ENCODE measurements around the gene DYNC2I2.

Gene DYNC2I2

GRCh38 chr9:128621730-128622455, 34.8 kb downstream of the DYNC2I2 start:
- Mint-ChIP-seq H3K27me3 (no peaks in the 10 kb centered on the region), H3K4me3 (no peak overlapping the region), H3K36me3 (ENCODE audit: low read depth) (peaks cover 67% of the 10 kb centered on the region), H3K27ac (no peak overlapping the region), H3K4me1 (ENCODE audit: low read depth) (no peaks in the 10 kb centered on the region), H3K9me3 (no peaks in the 10 kb centered on the region)

DNA sequence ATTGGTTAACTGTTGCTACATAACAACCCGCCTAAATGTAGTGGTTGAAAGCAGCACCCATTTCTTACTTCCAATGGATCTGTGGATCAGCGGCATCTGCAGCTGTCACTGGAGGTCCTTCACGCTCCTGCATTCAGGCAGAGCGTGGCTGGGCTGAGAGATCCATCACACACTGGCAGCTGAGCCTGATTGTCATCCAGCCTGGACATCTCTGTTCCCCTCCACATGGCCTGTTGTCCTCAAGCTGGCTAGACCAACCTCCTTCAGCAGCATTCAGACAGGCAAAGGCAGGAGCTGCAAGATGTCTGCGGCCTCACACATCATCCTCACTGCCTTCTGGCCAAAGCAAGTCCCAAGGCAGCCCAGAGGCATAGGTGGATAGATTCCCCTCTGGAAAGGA, 36.9 kb downstream of the DYNC2I2 start:
- H3K27ac Mint-ChIP-seq = no peak overlapping the region
- no peaks in the 10 kb centered on the region for H3K27me3 Mint-ChIP-seq
- H3K9me3 Mint-ChIP-seq = no peaks in the 10 kb centered on the region
- no peaks in the 10 kb centered on the region for H3K4me1 Mint-ChIP-seq (ENCODE audit: low read depth)
- H3K36me3 Mint-ChIP-seq (ENCODE audit: low read depth) = peaks cover 57% of the 10 kb centered on the region
- no peak overlapping the region for H3K4me3 Mint-ChIP-seq

- Mint-ChIP-seq H3K36me3 (ENCODE audit: low read depth) (peaks cover 56% of the 10 kb centered on the region), H3K27ac (no peak overlapping the region), H3K9me3 (no peaks in the 10 kb centered on the region)
Measured at GRCh38 chr9:128619127-128619526, 37.5 kb downstream of the DYNC2I2 start.

GRCh38 chr9:128617943-128618342, 38.7 kb downstream of the DYNC2I2 start:
- Mint-ChIP-seq H3K4me1 (ENCODE audit: low read depth) (no peaks in the 10 kb centered on the region), H3K9me3 (no peaks in the 10 kb centered on the region), H3K36me3 (ENCODE audit: low read depth) (peaks cover 65% of the 10 kb centered on the region), H3K4me3 (no peak overlapping the region), H3K27me3 (no peaks in the 10 kb centered on the region), H3K27ac (no peak overlapping the region)

More at GRCh38 chr9:128619127-128619526, 37.5 kb downstream of the DYNC2I2 start:
- Mint-ChIP-seq H3K4me1 (ENCODE audit: low read depth) (no peaks in the 10 kb centered on the region), H3K27me3 (no peaks in the 10 kb centered on the region), H3K4me3 (no peak overlapping the region)

DNA sequence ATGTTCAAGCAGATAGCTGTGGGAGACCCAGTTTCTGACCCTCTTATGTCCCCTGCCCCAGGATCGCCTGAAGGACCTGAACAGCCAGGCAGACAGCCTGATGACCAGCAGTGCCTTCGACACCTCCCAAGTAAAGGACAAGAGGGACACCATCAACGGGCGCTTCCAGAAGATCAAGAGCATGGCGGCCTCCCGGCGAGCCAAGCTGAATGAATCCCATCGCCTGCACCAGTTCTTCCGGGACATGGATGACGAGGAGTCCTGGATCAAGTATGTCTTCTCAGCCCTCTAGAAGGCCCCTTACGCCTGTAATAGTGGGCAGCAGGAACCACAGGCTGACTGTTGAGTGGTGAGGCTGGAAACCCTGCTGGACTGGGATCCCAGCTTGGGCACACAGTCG, 41.1 kb downstream of the DYNC2I2 start:
- no peaks in the 10 kb centered on the region for H3K27me3 Mint-ChIP-seq
- peaks cover 63% of the 10 kb centered on the region for H3K36me3 Mint-ChIP-seq (ENCODE audit: low read depth)
- H3K4me3 Mint-ChIP-seq = no peak overlapping the region
- H3K27ac Mint-ChIP-seq = no peak overlapping the region
- H3K9me3 Mint-ChIP-seq = no peaks in the 10 kb centered on the region
- no peaks in the 10 kb centered on the region for H3K4me1 Mint-ChIP-seq (ENCODE audit: low read depth)

DNA sequence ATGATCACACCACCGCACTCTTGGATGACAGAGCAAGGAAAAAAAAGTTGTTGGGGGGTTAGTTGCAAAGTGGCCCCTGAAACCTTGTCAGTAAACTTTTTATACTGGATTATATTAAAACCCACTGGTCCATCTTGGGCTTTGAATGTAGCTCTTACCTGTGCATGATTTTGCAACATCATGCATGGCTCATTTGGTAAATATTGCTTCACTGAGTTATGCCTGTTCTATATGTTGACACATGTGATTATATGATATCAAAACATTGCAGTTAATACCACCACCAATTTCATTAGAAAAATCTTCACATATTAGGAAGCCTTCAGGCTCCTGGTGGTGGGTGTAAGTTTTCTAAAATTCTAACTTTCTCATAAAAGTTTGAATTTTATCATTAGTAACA, 41.9 kb downstream of the DYNC2I2 start:
- Mint-ChIP-seq H3K27ac (no peak overlapping the region), H3K27me3 (no peaks in the 10 kb centered on the region), H3K4me1 (ENCODE audit: low read depth) (no peaks in the 10 kb centered on the region), H3K36me3 (ENCODE audit: low read depth) (peaks cover 65% of the 10 kb centered on the region), H3K9me3 (no peaks in the 10 kb centered on the region), H3K4me3 (no peak overlapping the region)

- peaks cover 74% of the 10 kb centered on the region for H3K36me3 Mint-ChIP-seq (ENCODE audit: low read depth)
- H3K27ac Mint-ChIP-seq = no peak overlapping the region
- H3K9me3 Mint-ChIP-seq = no peaks in the 10 kb centered on the region
- no peaks in the 10 kb centered on the region for H3K27me3 Mint-ChIP-seq
- H3K4me1 Mint-ChIP-seq (ENCODE audit: low read depth) = no peaks in the 10 kb centered on the region
- no peak overlapping the region for H3K4me3 Mint-ChIP-seq
Measured at GRCh38 chr9:128611600-128612394, 44.9 kb downstream of the DYNC2I2 start.

- H3K27ac Mint-ChIP-seq = no peak overlapping the region
- no peaks in the 10 kb centered on the region for H3K9me3 Mint-ChIP-seq
- no peaks in the 10 kb centered on the region for H3K27me3 Mint-ChIP-seq
- H3K4me3 Mint-ChIP-seq = no peak overlapping the region
- no peaks in the 10 kb centered on the region for H3K4me1 Mint-ChIP-seq (ENCODE audit: low read depth)
- H3K36me3 Mint-ChIP-seq (ENCODE audit: low read depth) = peaks cover 73% of the 10 kb centered on the region
Measured at GRCh38 chr9:128610897-128611296, 45.8 kb downstream of the DYNC2I2 start.

DNA sequence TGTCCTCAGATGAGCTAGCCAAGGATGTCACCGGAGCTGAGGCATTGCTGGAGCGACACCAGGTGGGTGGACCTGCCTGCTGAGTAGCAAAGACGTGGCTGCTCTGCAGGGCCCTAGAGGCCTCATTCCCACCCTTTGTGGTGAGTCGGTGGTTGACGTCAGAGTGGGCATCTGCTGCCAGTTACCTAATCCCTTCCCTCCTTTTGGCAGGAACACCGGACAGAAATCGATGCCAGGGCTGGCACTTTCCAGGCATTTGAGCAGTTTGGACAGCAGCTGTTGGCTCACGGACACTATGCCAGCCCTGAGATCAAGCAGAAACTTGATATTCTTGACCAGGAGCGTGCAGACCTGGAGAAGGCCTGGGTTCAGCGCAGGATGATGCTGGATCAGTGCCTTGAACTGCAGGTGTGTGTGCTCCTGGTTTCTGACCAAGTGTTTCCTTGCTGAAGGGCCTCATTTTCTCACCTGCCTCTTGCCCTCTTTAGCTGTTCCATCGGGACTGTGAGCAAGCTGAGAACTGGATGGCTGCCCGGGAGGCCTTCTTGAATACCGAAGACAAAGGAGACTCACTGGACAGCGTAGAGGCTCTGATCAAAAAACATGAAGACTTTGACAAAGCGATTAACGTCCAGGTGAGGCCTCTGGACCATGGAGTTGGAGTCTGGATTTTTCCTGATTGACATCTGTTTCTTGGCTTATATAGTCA, 48.9 kb downstream of the DYNC2I2 start:
- Mint-ChIP-seq H3K9me3 (no peaks in the 10 kb centered on the region), H3K36me3 (ENCODE audit: low read depth) (peaks cover 65% of the 10 kb centered on the region), H3K27ac (no peak overlapping the region), H3K4me3 (no peak overlapping the region), H3K4me1 (ENCODE audit: low read depth) (no peaks in the 10 kb centered on the region), H3K27me3 (no peaks in the 10 kb centered on the region)

GRCh38 chr9:128603697-128604096, 53.0 kb downstream of the DYNC2I2 start:
- H3K9me3 Mint-ChIP-seq = no peaks in the 10 kb centered on the region
- no peak overlapping the region for H3K27ac Mint-ChIP-seq
- H3K27me3 Mint-ChIP-seq = no peaks in the 10 kb centered on the region
- H3K36me3 Mint-ChIP-seq (ENCODE audit: low read depth) = peaks cover 59% of the 10 kb centered on the region
- no peaks in the 10 kb centered on the region for H3K4me1 Mint-ChIP-seq (ENCODE audit: low read depth)
- H3K4me3 Mint-ChIP-seq = no peak overlapping the region

GRCh38 chr9:128600099-128600498, 56.5 kb downstream of the DYNC2I2 start:
- no peaks in the 10 kb centered on the region for H3K27me3 Mint-ChIP-seq
- H3K36me3 Mint-ChIP-seq (ENCODE audit: low read depth) = peaks cover 54% of the 10 kb centered on the region
- H3K4me3 Mint-ChIP-seq = no peak overlapping the region
- no peak overlapping the region for H3K27ac Mint-ChIP-seq
- no peaks in the 10 kb centered on the region for H3K4me1 Mint-ChIP-seq (ENCODE audit: low read depth)
- H3K9me3 Mint-ChIP-seq = no peaks in the 10 kb centered on the region

DNA sequence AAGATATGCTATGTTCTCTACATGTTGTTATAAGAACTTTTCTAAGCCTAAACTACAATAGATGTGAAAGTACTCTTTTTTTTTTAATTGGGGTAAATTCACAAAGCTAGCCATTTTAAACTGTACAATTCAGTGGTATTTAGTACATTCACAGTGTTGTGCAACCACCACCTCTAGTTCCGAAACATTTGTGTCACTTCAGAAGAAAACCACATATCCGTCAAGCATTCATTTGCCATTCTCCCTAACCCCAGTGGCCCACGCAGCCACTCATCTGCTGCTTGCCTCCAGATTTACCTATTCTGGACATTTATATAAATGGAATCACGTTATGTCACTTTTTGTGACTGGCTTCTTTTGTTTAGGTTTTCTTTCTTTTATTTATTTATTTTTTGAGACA, 61.2 kb downstream of the DYNC2I2 start:
- H3K27me3 Mint-ChIP-seq = no peaks in the 10 kb centered on the region
- peaks cover 61% of the 10 kb centered on the region for H3K36me3 Mint-ChIP-seq (ENCODE audit: low read depth)
- no peak overlapping the region for H3K4me3 Mint-ChIP-seq
- no peak overlapping the region for H3K27ac Mint-ChIP-seq
- H3K4me1 Mint-ChIP-seq (ENCODE audit: low read depth) = no peaks in the 10 kb centered on the region
- no peaks in the 10 kb centered on the region for H3K9me3 Mint-ChIP-seq

DNA sequence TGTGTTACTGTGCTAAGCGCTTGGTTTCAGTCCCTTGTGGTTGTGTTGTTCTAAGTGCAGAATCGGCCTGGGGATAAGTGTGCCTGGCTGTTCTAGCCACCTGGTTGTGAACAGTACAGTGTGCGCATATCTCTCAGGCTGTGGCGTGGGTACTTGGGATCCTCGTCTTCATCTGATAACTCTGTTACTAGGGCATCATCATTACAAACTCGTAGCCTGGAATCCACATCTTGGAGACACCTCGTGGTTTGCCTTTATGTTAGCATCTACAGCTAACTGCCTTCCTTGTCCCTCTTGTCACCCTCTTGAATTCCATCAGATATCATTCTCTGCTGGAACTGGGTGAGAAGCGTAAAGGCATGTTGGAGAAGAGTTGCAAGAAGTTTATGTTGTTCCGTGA, 62.8 kb downstream of the DYNC2I2 start:
- no peaks in the 10 kb centered on the region for H3K27me3 Mint-ChIP-seq
- H3K4me3 Mint-ChIP-seq = no peak overlapping the region
- H3K36me3 Mint-ChIP-seq (ENCODE audit: low read depth) = peaks cover 55% of the 10 kb centered on the region
- H3K9me3 Mint-ChIP-seq = no peaks in the 10 kb centered on the region
- no peak overlapping the region for H3K27ac Mint-ChIP-seq
- no peaks in the 10 kb centered on the region for H3K4me1 Mint-ChIP-seq (ENCODE audit: low read depth)

GRCh38 chr9:128593039-128593438, 63.6 kb downstream of the DYNC2I2 start:
- H3K36me3 Mint-ChIP-seq (ENCODE audit: low read depth) = peaks cover 58% of the 10 kb centered on the region
- no peaks in the 10 kb centered on the region for H3K27me3 Mint-ChIP-seq
- no peak overlapping the region for H3K4me3 Mint-ChIP-seq
- no peaks in the 10 kb centered on the region for H3K9me3 Mint-ChIP-seq
- no peaks in the 10 kb centered on the region for H3K4me1 Mint-ChIP-seq (ENCODE audit: low read depth)
- H3K27ac Mint-ChIP-seq = no peak overlapping the region

DNA sequence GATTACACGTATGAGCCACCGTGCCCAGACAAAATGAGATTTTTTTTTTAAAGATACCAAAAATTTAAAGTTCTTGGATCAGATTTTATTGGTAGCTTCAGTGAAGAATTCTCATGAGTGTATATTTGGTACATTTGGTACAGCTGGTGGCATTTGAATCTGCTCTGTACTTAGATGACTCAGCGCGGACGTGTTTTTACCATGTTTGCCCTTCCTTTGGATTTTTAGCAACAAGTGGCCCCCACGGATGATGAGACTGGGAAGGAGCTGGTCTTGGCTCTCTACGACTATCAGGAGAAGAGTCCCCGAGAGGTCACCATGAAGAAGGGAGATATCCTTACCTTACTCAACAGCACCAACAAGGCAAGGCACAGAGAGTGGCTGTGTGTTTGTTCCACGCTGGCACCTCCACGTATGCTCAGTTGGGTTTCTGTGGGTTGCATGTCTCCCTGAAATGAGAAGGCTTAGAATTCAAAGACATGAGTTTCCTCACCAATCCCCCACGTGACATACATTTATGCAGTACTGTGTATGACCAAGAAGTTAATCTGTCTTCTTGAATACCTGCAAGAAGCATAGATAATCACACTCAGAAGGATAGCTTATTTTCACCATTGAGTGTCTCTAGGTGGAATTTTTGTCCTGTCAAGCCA, 67.9 kb downstream of the DYNC2I2 start:
- H3K9me3 Mint-ChIP-seq = no peaks in the 10 kb centered on the region
- H3K27me3 Mint-ChIP-seq = no peaks in the 10 kb centered on the region
- peaks cover 77% of the 10 kb centered on the region for H3K36me3 Mint-ChIP-seq (ENCODE audit: low read depth)

More for the DNA sequence above, 67.9 kb downstream of the DYNC2I2 start:
- H3K27ac Mint-ChIP-seq = no peak overlapping the region
- H3K4me1 Mint-ChIP-seq (ENCODE audit: low read depth) = peaks cover 8% of the 10 kb centered on the region
- no peak overlapping the region for H3K4me3 Mint-ChIP-seq

Measured in stimulated activated naive CD8-positive, alpha-beta T cell treated with anti-CD3 and anti-CD28 coated beads, Interleukin-15, Interleukin-2, amounts not matched to agents 100 ng/mL and 50 ng/mL, for 24 hours (primary cell).